GM12892 (cell line): ENCODE data around the gene OSBP.

Source experiments
- POLR2A ChIP-seq: IDR thresholded peaks from 2 replicates; pipeline ENCODE4 v1.6.1; 2011; ENCODE audit warnings: low read depth, low read length, control low read depth
- POLR2AphosphoS5 ChIP-seq: IDR thresholded peaks from 2 replicates; pipeline ENCODE4 v1.6.1; 2011; ENCODE audit warnings: low read depth, low read length, control low read depth

- TF ChIP-seq POLR2A (no peak), POLR2AphosphoS5 (no peak)
Observed at GRCh38 chr11:59625703-59626102, 10.1 kb upstream of the OSBP start.
